GM12878 (cell line): ENCODE measurements around the gene ASPG.

Experiments
- BMI1 ChIP-seq: fragments of 450-650 bp; IDR thresholded peaks from 2 replicates; pipeline ENCODE4 v1.6.1; 2016; ENCODE audit warnings: mild to moderate bottlenecking, moderate library complexity, borderline replicate concordance
- BRCA1 ChIP-seq: IDR thresholded peaks from 2 replicates; pipeline ENCODE4 v1.6.1; 2011; ENCODE audit warnings: low read depth, low read length, improper control_type of control experiment
- CEBPB ChIP-seq, 2 experiments: fragments of 150-350 bp in 1 of 2; IDR thresholded peaks; 2 replicates each; pipeline ENCODE4 v1.6.1; 2012 to 2014; ENCODE audit warnings: low read depth in 2 of 2, low read length in 2 of 2, borderline replicate concordance in 1 of 2, inconsistent platforms in 1 of 2
- EZH2 ChIP-seq: IDR thresholded peaks from 2 replicates; pipeline ENCODE4 v1.6.1; 2012; ENCODE audit warnings: low read depth, mild to moderate bottlenecking, control low read depth, inconsistent platforms, low read length, borderline replicate concordance; ENCODE audit not compliant: control insufficient read depth
- POLR2A ChIP-seq: IDR thresholded peaks from 2 replicates; pipeline ENCODE4 v1.6.1; 2011; ENCODE audit warnings: low read depth, mild to moderate bottlenecking, low read length
- POLR2AphosphoS5 ChIP-seq: IDR thresholded peaks from 2 replicates; pipeline ENCODE4 v1.6.1; 2011; ENCODE audit warnings: mild to moderate bottlenecking, low read length, inconsistent platforms
- RAD21 ChIP-seq: IDR thresholded peaks from 2 replicates; pipeline ENCODE4 v1.6.1; 2011; ENCODE audit warnings: mild to moderate bottlenecking, low read depth, low read length, moderate library complexity; ENCODE audit not compliant: insufficient read depth
- SP1 ChIP-seq: IDR thresholded peaks from one replicate; pipeline ENCODE4 v1.6.1; 2011; ENCODE audit warnings: low read depth, low read length
- SUPT20H ChIP-seq: IDR thresholded peaks from 2 replicates; pipeline ENCODE4 v1.6.1; 2011; ENCODE audit warnings: low read depth, mild to moderate bottlenecking, low read length, moderate library complexity, borderline replicate concordance; ENCODE audit not compliant: control insufficient read depth
- TCF3 ChIP-seq: IDR thresholded peaks from 2 replicates; pipeline ENCODE4 v1.6.1; 2012; ENCODE audit warnings: low read depth, mild to moderate bottlenecking, low read length, borderline replicate concordance; ENCODE audit not compliant: insufficient read depth
- TF ChIP-seq, protein P1 (sequence below), 3 experiments: IDR thresholded peaks in 2 of 3; conservative IDR thresholded peaks in 1 of 3; 2 replicates each; pipeline ENCODE4 v1.5.1; 2011; ENCODE audit warnings: low read depth in 3 of 3, low read length in 3 of 3, mild to moderate bottlenecking in 3 of 3, control low read depth in 2 of 3, moderate library complexity in 2 of 3, inconsistent platforms in 1 of 3, mixed read lengths in 1 of 3; ENCODE audit not compliant: control insufficient read depth in 2 of 3, insufficient read depth in 1 of 3; ENCODE audit errors: extremely low read depth in 1 of 3
- TF ChIP-seq, protein P2 (sequence below): fragments of 450-650 bp; IDR thresholded peaks from 2 replicates; pipeline ENCODE4 v1.6.1; 2017; ENCODE audit warnings: borderline replicate concordance

DNA sequence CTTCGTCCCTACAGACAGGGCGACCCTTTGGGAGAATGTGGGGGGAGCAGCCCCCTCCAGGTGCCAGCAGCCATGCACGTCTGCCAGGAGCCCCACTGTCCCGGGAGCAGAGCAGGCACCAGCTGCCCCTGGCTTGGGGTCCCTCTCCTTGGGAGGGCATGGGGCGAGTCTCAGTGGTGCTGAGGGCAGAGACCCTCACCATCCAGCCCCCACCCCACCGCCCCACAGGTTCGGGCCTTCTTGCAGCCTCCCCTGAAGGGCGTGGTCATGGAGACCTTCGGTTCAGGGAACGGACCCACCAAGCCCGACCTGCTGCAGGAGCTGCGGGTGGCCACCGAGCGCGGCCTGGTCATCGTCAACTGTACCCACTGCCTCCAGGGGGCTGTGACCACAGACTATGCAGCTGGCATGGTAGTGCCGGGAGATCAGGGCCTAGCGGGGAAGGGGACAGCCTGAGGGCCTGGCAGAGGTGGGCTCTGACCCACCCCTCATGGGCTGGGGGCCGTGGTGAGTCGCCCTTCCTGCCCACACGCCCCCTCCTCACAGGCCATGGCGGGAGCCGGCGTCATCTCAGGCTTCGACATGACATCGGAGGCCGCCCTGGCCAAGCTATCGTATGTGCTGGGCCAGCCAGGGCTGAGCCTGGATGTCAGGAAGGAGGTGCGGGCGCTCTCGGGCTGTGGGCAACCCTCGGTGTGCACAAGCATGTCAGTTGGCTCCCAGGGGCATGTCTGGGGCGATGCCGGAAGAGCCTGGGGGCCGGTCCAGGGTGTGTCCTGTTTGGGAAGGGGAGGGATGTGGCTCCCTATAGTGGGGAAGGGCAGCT lies 18.8 kb downstream of the ASPG start:
- TF ChIP-seq CEBPB (IDR thresholded peaks at IDR 0.05; ENCODE audit: borderline replicate concordance in 1 of 2, low read depth in 2 of 2, low read length in 2 of 2) (no peak), RAD21 (no peak), SP1 (no peak), SUPT20H (no peak), BMI1 (no peak), TCF3 (no peak), POLR2A (no peak), POLR2AphosphoS5 (no peak), BRCA1 (no peak), EZH2 (no peak)
- TF ChIP-seq, protein P1, sequence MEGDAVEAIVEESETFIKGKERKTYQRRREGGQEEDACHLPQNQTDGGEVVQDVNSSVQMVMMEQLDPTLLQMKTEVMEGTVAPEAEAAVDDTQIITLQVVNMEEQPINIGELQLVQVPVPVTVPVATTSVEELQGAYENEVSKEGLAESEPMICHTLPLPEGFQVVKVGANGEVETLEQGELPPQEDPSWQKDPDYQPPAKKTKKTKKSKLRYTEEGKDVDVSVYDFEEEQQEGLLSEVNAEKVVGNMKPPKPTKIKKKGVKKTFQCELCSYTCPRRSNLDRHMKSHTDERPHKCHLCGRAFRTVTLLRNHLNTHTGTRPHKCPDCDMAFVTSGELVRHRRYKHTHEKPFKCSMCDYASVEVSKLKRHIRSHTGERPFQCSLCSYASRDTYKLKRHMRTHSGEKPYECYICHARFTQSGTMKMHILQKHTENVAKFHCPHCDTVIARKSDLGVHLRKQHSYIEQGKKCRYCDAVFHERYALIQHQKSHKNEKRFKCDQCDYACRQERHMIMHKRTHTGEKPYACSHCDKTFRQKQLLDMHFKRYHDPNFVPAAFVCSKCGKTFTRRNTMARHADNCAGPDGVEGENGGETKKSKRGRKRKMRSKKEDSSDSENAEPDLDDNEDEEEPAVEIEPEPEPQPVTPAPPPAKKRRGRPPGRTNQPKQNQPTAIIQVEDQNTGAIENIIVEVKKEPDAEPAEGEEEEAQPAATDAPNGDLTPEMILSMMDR (IDR thresholded peaks at IDR 0.05 in 2 of 3, conservative IDR thresholded peaks at IDR 0.05 in 1 of 3; ENCODE audit: control insufficient read depth in 2 of 3, extremely low read depth in 1 of 3, insufficient read depth in 1 of 3, low read depth in 3 of 3, low read length in 3 of 3): no peak
- TF ChIP-seq, protein P2, sequence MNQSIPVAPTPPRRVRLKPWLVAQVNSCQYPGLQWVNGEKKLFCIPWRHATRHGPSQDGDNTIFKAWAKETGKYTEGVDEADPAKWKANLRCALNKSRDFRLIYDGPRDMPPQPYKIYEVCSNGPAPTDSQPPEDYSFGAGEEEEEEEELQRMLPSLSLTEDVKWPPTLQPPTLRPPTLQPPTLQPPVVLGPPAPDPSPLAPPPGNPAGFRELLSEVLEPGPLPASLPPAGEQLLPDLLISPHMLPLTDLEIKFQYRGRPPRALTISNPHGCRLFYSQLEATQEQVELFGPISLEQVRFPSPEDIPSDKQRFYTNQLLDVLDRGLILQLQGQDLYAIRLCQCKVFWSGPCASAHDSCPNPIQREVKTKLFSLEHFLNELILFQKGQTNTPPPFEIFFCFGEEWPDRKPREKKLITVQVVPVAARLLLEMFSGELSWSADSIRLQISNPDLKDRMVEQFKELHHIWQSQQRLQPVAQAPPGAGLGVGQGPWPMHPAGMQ: no peak
